Glutamatergic neuron (in vitro differentiated cells): ENCODE measurements around the gene LENEP. TPM values are rescaled to one million over a fixed set of nuclear protein-coding genes. Genes with fewer than 3 reads are reported as not detected.

ENCODE experiments used
- DNase-seq: peaks from one replicate; pipeline ENCODE4 v3.0.0; 2022
- H3K27ac Mint-ChIP-seq: one replicate; pipeline ENCODE4 v1.8.0; 2020; ENCODE audit warnings: mild to moderate bottlenecking, mixed read lengths, inconsistent platforms; ENCODE audit not compliant: unreplicated experiment
- H3K27me3 Mint-ChIP-seq: one replicate; pipeline ENCODE4 v1.8.0; 2020; ENCODE audit warnings: mild to moderate bottlenecking, moderate library complexity, mixed read lengths, inconsistent platforms; ENCODE audit not compliant: unreplicated experiment
- H3K36me3 Mint-ChIP-seq: one replicate; pipeline ENCODE4 v1.8.0; 2020; ENCODE audit warnings: mild to moderate bottlenecking, mixed read lengths, inconsistent platforms; ENCODE audit not compliant: unreplicated experiment
- H3K4me1 Mint-ChIP-seq: one replicate; pipeline ENCODE4 v1.8.0; 2020; ENCODE audit warnings: mild to moderate bottlenecking, low read depth, mixed read lengths, inconsistent platforms; ENCODE audit not compliant: unreplicated experiment
- H3K4me3 Mint-ChIP-seq: one replicate; pipeline ENCODE4 v1.8.0; 2020; ENCODE audit warnings: mild to moderate bottlenecking, mixed read lengths, inconsistent platforms; ENCODE audit not compliant: unreplicated experiment
- H3K9me3 Mint-ChIP-seq: one replicate; pipeline ENCODE4 v1.8.0; 2020; ENCODE audit warnings: mild to moderate bottlenecking, moderate library complexity, mixed read lengths, inconsistent platforms; ENCODE audit not compliant: unreplicated experiment
- total RNA-seq: library from RNA; stranded (reverse); fragmentation: NEBNext Ultra II Directional; extraction: Animal tissue kit (Norgen Biotek cat#: 25700); gene quantifications from one replicate; pipeline ENCODE4 v1.2.1, GENCODE V29; 2021; ENCODE audit not compliant: unreplicated experiment
- TF ChIP-seq, protein P1 (sequence below): fragments of 200-600 bp; sonication (generic); IDR thresholded peaks from one replicate; pipeline ENCODE4 v1.5.0; 2021; ENCODE audit not compliant: partially characterized antibody, unreplicated experiment

LENEP gene
- total RNA-seq, 1 donor from 2014 or later = 1.3 TPM

DNA sequence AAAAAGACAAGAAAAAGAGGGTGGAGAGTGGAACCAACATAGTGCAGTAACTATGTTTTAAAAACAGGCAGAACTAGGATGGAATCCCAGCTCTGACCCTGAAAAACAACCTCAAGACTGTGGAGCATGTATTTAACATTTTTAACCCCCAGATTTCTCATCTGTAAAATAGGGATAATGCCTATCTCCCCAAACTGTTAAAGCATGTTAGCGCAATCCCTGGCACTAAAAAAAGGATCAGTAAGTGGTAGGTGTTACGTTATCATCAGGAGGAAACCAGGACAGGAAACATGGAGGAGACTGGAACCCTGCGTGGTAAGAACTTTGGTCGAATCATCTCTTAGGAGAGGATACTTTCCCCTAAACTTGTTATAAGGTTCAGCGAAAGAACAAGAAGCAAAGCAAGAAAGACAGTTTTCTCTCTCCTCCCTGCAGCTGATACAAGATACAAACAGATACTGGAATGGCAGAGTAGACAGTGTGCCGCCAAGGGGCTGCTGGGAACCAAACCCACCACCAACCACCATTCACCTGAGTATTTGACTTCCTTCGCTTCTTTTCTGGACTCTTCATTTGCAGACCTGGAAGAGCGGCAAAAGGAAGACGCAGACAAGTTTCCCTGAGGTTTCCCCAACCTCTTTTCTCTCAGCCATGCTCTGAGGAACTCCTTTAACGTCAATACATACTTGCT lies 32.8 kb upstream of the LENEP start:
- Mint-ChIP-seq H3K27ac (peak overlapping the region; percentile 92), H3K4me3 (peak overlapping the region; percentile 95), H3K4me1 (peaks cover 25% of the 10 kb centered on the region), H3K27me3 (peaks cover 2% of the 10 kb centered on the region), H3K9me3 (peaks cover 10% of the 10 kb centered on the region), H3K36me3 (no peaks in the 10 kb centered on the region)
- TF ChIP-seq, protein P1, sequence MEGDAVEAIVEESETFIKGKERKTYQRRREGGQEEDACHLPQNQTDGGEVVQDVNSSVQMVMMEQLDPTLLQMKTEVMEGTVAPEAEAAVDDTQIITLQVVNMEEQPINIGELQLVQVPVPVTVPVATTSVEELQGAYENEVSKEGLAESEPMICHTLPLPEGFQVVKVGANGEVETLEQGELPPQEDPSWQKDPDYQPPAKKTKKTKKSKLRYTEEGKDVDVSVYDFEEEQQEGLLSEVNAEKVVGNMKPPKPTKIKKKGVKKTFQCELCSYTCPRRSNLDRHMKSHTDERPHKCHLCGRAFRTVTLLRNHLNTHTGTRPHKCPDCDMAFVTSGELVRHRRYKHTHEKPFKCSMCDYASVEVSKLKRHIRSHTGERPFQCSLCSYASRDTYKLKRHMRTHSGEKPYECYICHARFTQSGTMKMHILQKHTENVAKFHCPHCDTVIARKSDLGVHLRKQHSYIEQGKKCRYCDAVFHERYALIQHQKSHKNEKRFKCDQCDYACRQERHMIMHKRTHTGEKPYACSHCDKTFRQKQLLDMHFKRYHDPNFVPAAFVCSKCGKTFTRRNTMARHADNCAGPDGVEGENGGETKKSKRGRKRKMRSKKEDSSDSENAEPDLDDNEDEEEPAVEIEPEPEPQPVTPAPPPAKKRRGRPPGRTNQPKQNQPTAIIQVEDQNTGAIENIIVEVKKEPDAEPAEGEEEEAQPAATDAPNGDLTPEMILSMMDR = no peak
- no peak for DNase-seq

DNA sequence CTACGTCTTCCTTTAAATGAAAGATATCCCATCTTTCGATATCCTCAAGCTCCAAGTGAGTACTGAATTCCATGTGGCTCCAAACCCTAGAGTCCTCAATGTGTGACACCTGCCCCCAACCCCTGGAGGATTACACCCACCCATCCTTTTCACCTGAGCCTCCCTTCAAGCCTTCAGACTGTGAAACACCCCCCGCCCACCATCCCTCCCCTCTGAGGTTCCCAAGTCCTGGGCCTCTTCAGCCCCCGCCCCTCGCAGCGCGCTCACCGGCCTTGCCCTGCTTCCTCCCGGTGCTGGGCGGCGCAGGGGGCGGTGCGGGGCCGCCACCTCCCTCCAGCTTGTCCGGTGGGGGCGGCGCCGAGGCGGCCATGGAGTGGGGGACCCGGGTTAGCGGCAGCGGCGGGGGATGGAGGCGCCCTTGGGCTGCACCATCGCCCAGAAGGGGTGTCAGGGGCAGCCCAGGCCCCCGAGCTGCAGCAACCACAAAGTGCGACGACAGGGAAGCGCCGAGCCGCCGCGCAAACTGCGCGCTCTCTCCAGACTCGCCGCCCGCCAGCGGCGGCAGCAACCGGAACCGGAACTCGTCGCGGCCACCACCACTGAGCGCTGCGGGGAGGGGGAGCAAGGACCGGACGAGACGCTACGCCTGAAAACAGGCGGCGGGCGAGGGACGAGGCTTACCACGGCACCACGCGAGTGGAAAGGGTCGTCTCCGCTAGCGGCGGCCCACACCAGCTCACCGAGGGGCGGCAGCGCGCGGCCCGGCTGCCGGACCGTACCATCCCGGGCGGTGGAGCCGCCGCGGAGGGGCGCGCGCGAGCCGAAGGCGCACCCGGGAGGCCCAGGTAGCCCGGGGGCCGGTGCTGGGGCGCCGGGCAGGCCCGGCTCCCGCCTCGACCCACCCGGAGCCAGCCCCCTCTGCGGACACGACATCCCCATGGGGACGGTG lies 31.9 kb upstream of the LENEP start, which contains the start of gene PYGO2:
Gene PYGO2 (minus strand): TSS at position 576 of the 949 bp plus-strand sequence. CDS start 206 bp downstream, at position 370.
- peak; percentile 88 for DNase-seq
- no peaks in the 10 kb centered on the region for H3K27me3 Mint-ChIP-seq
- peaks cover 5% of the 10 kb centered on the region for H3K9me3 Mint-ChIP-seq
- peak within 1 kb of the TSS; percentile 95 for H3K4me3 Mint-ChIP-seq
- H3K4me1 Mint-ChIP-seq = peaks cover 17% of the 10 kb centered on the region
- TF ChIP-seq, protein P1 = peak; percentile 46
- H3K36me3 Mint-ChIP-seq = no peaks in the 10 kb centered on the region
- peak within 1 kb of the TSS; percentile 92 for H3K27ac Mint-ChIP-seq

DNA sequence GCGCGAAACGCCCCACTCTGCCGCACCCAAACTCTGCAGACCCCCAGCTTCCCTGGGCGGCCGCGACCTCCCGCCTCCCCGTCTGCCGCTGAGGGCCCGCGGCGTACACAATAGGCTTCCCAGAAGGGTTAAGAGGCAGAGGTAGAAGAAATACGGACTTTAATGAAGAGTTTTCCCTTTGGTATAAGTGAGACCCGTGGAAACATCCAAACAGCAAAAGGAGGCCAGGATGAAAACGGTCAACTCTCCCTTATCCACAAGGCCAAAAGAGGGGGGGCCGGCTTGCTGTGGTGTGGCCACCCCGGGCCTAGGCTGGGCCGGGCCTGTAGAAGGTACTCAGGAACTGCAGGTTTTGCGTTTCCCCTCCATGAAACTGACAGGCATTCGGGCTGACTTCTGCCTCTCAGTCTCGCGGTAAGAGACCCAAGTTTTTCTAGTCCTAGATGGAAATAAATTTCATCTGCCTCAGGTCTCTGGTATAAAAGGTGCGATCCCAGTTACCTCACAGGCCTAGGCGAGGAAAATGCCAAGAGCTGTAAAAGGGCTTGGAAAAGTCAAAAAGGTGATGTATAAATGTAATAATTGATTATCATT lies 31.1 kb upstream of the LENEP start:
- H3K27me3 Mint-ChIP-seq = no peaks in the 10 kb centered on the region
- peak overlapping the region; percentile 91 for H3K4me3 Mint-ChIP-seq
- no peaks in the 10 kb centered on the region for H3K36me3 Mint-ChIP-seq
- no peak for DNase-seq
- peaks cover 10% of the 10 kb centered on the region for H3K4me1 Mint-ChIP-seq
- H3K9me3 Mint-ChIP-seq = peaks cover 6% of the 10 kb centered on the region
- TF ChIP-seq, protein P1 = no peak
- peak overlapping the region; percentile 91 for H3K27ac Mint-ChIP-seq

DNA sequence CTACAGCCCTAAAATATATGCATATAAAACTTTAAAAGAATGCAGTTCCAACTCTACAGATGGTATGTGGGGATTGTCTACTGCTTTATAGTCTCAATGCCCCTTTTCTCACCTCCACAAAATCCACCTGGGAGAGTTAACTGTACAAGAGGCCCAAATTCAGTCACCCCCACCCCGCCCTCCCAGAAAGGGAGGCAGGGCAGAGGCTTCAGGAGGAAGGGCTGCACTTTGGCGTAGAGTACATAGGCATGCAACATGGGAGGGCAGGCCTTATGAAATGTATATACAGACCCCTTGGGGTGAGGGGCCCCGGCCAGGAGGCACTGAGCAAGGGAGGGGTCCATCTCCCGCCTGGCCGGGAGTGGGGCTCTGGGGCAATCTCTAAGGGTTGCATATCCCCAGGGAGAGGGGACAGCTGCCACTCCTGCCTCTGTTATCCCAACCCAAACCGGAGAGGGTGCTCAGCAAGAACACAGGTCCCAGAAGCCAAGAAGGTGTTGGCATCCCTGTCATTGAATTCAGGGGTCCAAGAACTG lies 30.5 kb upstream of the LENEP start:
- DNase-seq = no peak
- Mint-ChIP-seq H3K36me3 (no peaks in the 10 kb centered on the region), H3K4me3 (peak overlapping the region; percentile 91), H3K27ac (peak overlapping the region; percentile 91), H3K9me3 (peaks cover 7% of the 10 kb centered on the region), H3K4me1 (peaks cover 9% of the 10 kb centered on the region), H3K27me3 (no peaks in the 10 kb centered on the region)
- TF ChIP-seq, protein P1 = no peak
